ENCODE measurements around the gene SLC15A5.

Gene SLC15A5

DNA sequence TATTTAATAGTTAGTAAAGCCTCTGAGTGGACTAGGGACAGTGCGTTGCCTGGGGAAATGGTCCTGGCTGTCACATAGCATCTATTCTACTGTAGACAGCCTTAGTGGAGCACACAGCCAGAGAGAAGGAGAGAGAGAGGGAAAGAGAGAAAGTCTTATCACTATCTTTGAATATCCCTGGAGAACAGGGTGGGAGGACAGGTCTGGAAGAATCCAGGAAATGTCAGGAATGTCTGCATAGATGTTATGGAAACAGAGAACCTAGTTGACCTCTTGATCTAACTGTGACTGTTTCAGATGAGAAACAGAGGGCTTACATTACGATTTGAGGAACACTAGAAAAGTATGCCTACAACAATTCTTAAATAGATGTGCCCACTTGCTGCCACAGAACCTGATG, 92.8 kb downstream of the SLC15A5 start:
- DNase-seq (ENCODE audit: low read depth in 1 of 2, low spot score in 1 of 2) = no peak

GRCh38 chr12:16183541-16183940, 93.9 kb downstream of the SLC15A5 start:
- no peak for DNase-seq (ENCODE audit: low read depth in 1 of 2, low spot score in 1 of 2)

- no peak for DNase-seq (ENCODE audit: low read depth in 1 of 2, low spot score in 1 of 2)
These were observed 101.6 kb downstream of the SLC15A5 start for GRCh38 chr12:16175840-16176239.

DNA sequence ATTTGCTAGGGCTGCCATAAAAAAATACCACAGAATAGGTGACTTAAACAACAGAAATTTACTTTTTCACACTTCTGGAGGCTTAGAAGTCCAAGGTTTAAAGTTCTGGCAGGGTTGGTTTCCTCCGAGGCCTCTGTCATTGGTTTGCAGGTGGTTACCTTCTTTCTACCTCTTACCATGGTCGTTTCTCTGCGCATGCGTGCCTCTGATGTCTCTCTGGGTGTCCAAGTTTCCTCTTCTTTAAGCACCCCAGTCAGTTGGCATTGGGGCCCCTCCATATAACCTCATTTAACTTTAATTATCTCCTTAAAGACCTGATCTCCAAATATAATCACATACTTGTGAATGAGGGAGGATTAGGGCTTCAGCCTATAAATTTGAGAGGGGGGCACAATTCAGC, 103.2 kb downstream of the SLC15A5 start:
- no peak for DNase-seq (ENCODE audit: low read depth in 1 of 2, low spot score in 1 of 2)

GRCh38 chr12:16171348-16171747, 106.1 kb downstream of the SLC15A5 start:
- DNase-seq (ENCODE audit: low read depth in 1 of 2, low spot score in 1 of 2) = no peak

GRCh38 chr12:16168078-16168477, 109.4 kb downstream of the SLC15A5 start:
- no peak for DNase-seq (ENCODE audit: low read depth in 1 of 2, low spot score in 1 of 2)

DNA sequence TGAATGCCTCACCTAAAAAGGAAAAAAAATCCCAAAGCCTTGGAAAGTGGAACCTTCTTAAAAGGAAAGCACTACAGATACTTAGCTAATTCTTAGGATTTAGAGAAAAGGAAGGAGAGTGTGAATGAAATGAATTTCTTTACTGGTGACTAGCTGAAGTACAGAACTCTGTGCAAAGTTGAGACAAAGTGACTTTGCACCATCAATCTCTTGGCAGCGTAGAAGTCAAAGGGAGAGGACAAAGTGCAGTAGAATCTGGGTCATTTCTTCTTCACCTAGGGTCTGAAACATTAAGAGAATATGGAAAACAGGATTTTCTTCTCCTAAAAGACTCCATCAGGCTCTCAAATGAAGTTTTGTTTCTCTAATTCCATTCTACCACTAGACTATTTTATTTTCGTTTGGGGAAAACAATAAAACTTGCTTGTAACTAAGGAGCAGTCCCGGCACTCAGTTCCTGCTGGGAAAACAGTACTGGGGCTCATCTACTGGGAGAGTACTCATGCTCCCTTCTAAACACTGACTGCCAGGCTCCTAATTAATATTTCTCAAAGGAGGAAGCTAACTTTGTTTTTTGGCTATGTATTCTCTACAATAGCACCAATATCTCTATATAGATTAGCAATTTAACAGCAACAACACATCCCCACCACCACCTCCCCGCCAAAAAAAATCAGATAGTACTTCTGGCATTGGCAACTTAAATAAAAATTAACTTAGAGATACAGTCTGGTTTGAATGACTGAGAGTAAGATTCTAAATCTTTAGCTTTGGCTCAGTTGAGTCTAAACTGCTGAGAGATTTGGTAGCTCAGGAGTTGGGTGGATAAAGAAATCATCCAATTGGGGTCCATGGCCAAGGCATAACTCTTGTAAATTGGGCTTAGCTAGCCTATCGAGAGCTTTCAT, 110.7 kb downstream of the SLC15A5 start:
- no peak for DNase-seq (ENCODE audit: low read depth in 1 of 2, low spot score in 1 of 2)

DNA sequence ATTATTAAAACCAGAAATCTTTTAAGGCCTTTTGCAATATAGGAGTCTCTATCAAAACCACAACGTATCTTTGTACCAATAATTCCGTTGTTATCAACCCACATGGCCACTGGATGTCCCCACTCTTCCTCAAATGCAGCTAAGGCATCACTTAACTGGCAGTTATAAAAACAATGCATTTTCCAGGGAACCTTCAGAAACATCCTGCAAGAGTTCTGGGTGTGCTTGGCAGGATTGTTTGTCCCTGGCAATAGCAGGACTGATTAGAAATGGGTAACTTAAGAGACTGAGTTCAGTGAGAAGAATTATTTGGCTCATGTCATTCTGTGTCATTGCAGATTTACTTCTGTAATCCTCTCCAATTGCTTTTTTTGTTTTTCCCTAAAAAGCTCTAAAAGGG, 112.0 kb downstream of the SLC15A5 start:
- DNase-seq (ENCODE audit: low read depth in 1 of 2, low spot score in 1 of 2) = no peak

DNA sequence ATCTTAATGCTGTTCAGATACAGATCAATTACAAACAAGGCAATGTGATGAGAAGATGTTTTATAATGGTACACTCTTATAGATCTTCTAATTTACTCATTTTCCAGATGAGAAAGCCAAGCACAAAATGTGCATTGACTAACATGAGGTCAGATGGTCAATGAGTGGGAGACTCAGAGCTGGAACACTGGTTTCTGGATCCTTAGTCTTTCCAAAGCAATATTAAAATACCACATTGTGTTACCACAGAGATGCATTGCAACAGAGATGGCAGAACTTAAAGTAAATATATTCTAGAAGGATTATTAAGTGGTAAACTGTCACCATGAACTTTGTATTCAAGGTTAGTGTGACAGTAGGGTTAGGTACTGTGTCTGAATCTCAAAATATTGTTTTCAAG, 113.6 kb downstream of the SLC15A5 start:
- no peak for DNase-seq (ENCODE audit: low read depth in 1 of 2, low spot score in 1 of 2)

DNA sequence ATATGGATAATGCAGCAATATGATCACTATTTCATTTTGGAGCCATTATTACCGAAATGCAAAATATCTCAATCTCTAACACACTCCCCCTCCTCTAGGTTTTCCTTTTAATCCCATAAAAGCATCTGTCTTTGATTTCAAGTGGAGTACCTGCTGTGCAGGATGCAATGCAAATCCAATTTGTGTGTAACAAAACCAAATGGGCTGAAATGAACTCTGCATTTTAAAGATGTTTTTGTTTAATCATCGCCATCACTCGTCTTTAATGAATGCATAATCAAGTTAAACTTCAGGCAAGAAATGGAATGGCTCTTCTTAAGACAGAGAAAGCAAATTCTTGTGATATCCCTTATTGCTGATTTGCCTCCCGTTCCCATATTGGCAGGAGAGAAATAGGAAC, 114.3 kb downstream of the SLC15A5 start:
- no peak for DNase-seq (ENCODE audit: low read depth in 1 of 2, low spot score in 1 of 2)

- no peak for DNase-seq (ENCODE audit: low read depth in 1 of 2, low spot score in 1 of 2)
These were observed 117.9 kb downstream of the SLC15A5 start for GRCh38 chr12:16159571-16159970.

- DNase-seq (ENCODE audit: low read depth in 1 of 2, low spot score in 1 of 2) = no peak
These were observed 119.4 kb downstream of the SLC15A5 start for GRCh38 chr12:16158050-16158449.

- no peak for DNase-seq (ENCODE audit: low read depth in 1 of 2, low spot score in 1 of 2)
These were observed 121.5 kb downstream of the SLC15A5 start for GRCh38 chr12:16155938-16156337.

DNA sequence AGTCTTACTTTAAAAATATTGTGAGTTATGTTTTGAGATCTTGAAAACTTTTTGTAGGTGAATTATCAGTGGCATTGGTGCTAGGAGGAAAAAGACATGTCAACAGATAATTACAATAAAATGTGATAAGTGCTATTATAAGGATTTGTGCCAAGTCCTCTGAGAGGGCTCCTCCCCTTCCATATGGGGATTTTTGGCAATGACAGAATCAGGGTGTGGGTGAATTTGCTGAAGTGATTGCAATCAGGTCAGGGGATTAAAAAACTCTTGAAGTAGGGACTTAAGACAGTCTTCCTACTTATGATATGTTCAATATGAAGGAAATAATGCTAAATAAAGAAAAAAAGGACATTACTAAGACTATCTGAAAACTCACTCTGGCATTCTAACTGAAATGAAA, 122.5 kb downstream of the SLC15A5 start:
- no peak for DNase-seq (ENCODE audit: low read depth in 1 of 2, low spot score in 1 of 2)

DNA sequence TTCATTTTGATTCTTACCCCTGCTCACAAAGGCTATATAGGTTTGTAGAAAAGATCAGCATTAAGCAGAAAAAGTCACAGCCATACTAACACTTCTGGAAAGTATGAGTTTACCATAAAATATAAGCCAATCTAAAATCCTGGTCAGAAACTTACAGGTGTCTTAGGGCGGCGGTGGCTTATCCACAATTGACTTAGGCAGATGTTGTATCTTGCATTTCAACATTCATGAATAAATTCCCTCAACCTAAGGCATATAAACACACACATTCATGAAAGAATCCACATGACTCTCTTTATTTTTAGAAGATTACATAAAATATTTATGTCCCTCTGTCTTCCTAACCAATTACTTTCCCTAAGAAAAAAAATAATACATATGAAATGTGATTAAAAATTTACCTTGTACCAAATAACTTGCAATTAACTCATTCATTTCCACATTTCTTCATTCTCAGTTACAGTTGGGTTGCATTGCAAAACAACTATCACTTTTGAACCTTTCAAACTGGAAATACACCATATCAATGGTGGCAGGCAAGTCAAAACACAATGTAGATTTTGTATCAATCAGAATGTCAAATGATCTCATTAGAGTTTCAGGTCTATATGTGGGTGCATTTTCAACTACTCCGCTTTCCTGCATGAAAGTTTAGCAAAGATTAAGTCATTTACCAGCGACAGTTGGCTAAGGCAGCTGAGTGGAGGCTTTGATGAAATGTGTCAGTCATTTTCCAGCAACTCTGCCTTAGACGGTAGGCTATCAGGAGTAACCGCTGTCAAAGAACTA, 124.4 kb downstream of the SLC15A5 start:
- DNase-seq (ENCODE audit: low read depth in 1 of 2, low spot score in 1 of 2) = no peak

- no peak for DNase-seq (ENCODE audit: low read depth in 1 of 2, low spot score in 1 of 2)
These were observed 127.2 kb downstream of the SLC15A5 start for GRCh38 chr12:16150276-16150675.

DNA sequence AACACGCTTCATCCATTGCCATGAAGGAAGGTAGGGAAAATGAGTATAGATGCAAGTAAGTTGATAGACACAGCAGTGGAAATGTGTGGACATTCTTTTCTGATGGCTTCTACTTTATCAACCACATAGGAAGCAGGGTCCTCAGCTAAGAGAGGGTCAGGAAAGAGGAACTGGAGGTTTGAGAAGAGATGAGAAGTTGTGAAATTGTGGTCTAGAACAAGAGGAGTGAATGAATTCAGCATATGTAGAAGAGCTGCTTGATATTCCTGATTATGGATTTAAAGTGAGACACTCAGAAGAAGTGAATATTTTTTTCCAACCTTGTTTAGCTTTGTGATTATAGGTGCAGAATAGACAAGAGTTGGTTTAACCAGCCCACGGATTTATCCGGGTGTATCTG, 128.5 kb downstream of the SLC15A5 start:
- DNase-seq (ENCODE audit: low read depth in 1 of 2, low spot score in 1 of 2) = no peak

Data from activated T-helper 1 cell treated with anti-CD3 and anti-CD28 coated beads, Interleukin-2, amount 50 U/mL, for 16 hours (primary cell).